HG03469 (cell line): ENCODE measurements around the gene SCGB1C2.
"Not testable (repeated sequence)": the region's sequence is repeated elsewhere in the genome, so short reads cannot be mapped to it uniquely, and the experiment has no call there.

Source experiments
- ATAC-seq: cut with Tn5 transposase; IDR thresholded peaks from one replicate; pipeline ENCODE4 v1.9.1; 2021; ENCODE audit warnings: mild to moderate bottlenecking, moderate library complexity, moderate number of reproducible peaks; ENCODE audit not compliant: unreplicated experiment

SCGB1C2 gene

GRCh38 chr17:148757-149156 lies 11.4 kb downstream of the SCGB1C2 start:
- no peak for ATAC-seq

GRCh38 chr17:149231-149630 lies 11.9 kb downstream of the SCGB1C2 start:
- ATAC-seq: no peak

GRCh38 chr17:149897-150584 lies 12.7 kb downstream of the SCGB1C2 start:
- ATAC-seq: no peak

GRCh38 chr17:151004-151403 lies 13.6 kb downstream of the SCGB1C2 start:
- ATAC-seq: no peak

GRCh38 chr17:151886-152859 lies 14.8 kb downstream of the SCGB1C2 start:
- no peak for ATAC-seq

GRCh38 chr17:152860-153420 lies 15.6 kb downstream of the SCGB1C2 start:
- ATAC-seq: no peak

- ATAC-seq: no peak
These were observed 16.5 kb downstream of the SCGB1C2 start for GRCh38 chr17:153851-154250.

- no peak for ATAC-seq
These were observed 18.2 kb downstream of the SCGB1C2 start for GRCh38 chr17:155576-155975.

- no peak for ATAC-seq
These were observed 18.8 kb downstream of the SCGB1C2 start for GRCh38 chr17:156094-156621.

- no peak for ATAC-seq
These were observed 19.6 kb downstream of the SCGB1C2 start for GRCh38 chr17:156946-157345.

- ATAC-seq: no peak
These were observed 20.5 kb downstream of the SCGB1C2 start for GRCh38 chr17:157901-158300.

GRCh38 chr17:158379-158778 lies 21.0 kb downstream of the SCGB1C2 start:
- no peak for ATAC-seq

- no peak for ATAC-seq
These were observed 22.2 kb downstream of the SCGB1C2 start for GRCh38 chr17:159609-160008.

- no peak for ATAC-seq
These were observed 23.0 kb downstream of the SCGB1C2 start for GRCh38 chr17:160336-160735.

- ATAC-seq: no peak
These were observed 24.1 kb downstream of the SCGB1C2 start for GRCh38 chr17:161481-161880.

- ATAC-seq: no peak
These were observed 25.3 kb downstream of the SCGB1C2 start for GRCh38 chr17:162689-163088.

- ATAC-seq: no peak
These were observed 26.2 kb downstream of the SCGB1C2 start for GRCh38 chr17:163514-164098.

- no peak for ATAC-seq
These were observed 27.2 kb downstream of the SCGB1C2 start for GRCh38 chr17:164303-165235.

GRCh38 chr17:165939-166338 lies 28.6 kb downstream of the SCGB1C2 start:
- no peak for ATAC-seq

- ATAC-seq: not testable (repeated sequence)
These were observed 31.2 kb downstream of the SCGB1C2 start for GRCh38 chr17:168614-169013.
